Upper lobe of right lung (tissue), 1 donor: ENCODE results near the gene SSPN. TPM values are rescaled to one million over a fixed set of nuclear protein-coding genes. Genes with fewer than 3 reads are reported as not detected.

ENCODE experiments used
- ATAC-seq: fragments of 200-7000 bp; cut with Tn5 transposase; one replicate; pipeline ENCODE4 v1.9.1; 2020; ENCODE audit warnings: mild to moderate bottlenecking, moderate library complexity
- DNase-seq: peaks from one replicate; pipeline ENCODE4 v3.0.0-alpha.2; 2020
- H3K27ac ChIP-seq: fragments of 200-600 bp; one replicate; pipeline ENCODE4 v1.8.0; 2022
- H3K27me3 ChIP-seq: fragments of 200-600 bp; one replicate; pipeline ENCODE4 v1.8.0; 2022; ENCODE audit warnings: mild to moderate bottlenecking
- H3K36me3 ChIP-seq: fragments of 200-600 bp; one replicate; pipeline ENCODE4 v1.8.0; 2022
- H3K4me1 ChIP-seq: fragments of 200-600 bp; one replicate; pipeline ENCODE4 v1.8.0; 2022
- H3K4me3 ChIP-seq: fragments of 200-600 bp; one replicate; pipeline ENCODE4 v1.8.0; 2022; ENCODE audit warnings: mild to moderate bottlenecking
- H3K9me3 ChIP-seq: fragments of 200-600 bp; one replicate; pipeline ENCODE4 v1.8.0; 2022
- CTCF ChIP-seq: fragments of 200-600 bp; IDR thresholded peaks from one replicate; pipeline ENCODE4 v1.8.0; 2022; ENCODE audit warnings: antibody characterized with exemption
- intact Hi-C: fragments of 100-400 bp; cut with DNase I; formaldehyde crosslinking; loops from one replicate; pipeline ENCODE4 v1.11.0; 2022
- total RNA-seq: library from RNA; stranded (reverse); fragmentation: NEBNext Ultra II Directional; extraction: Animal tissue kit (Norgen Biotek cat#: 25700); gene quantifications from one replicate; pipeline ENCODE4 v1.2.1, GENCODE V29; 2021
- donor health status: DM: no; HTN: yes; CAD: no; lungs with severe emphysema.

The SSPN gene
- total RNA-seq, 1 donor from 2014 or later = 15.6 TPM

GRCh38 chr12:26162905-26163304 lies 32.5 kb upstream of the SSPN start:
- no peak for TF ChIP-seq CTCF
- no peak overlapping the region for H3K4me3 ChIP-seq
- H3K9me3 ChIP-seq = no peaks in the 10 kb centered on the region
- H3K4me1 ChIP-seq = no peaks in the 10 kb centered on the region
- no peak for ATAC-seq
- intact Hi-C loops = no loop called here
- H3K27me3 ChIP-seq = peaks cover 4% of the 10 kb centered on the region
- H3K27ac ChIP-seq = no peak overlapping the region
- H3K36me3 ChIP-seq = no peaks in the 10 kb centered on the region
- DNase-seq = no peak

GRCh38 chr12:26164118-26164517 lies 31.3 kb upstream of the SSPN start:
- Histone ChIP-seq H3K4me3 (no peak overlapping the region), H3K27ac (no peak overlapping the region), H3K36me3 (no peaks in the 10 kb centered on the region), H3K27me3 (peaks cover 4% of the 10 kb centered on the region), H3K4me1 (no peaks in the 10 kb centered on the region), H3K9me3 (no peaks in the 10 kb centered on the region)
- ATAC-seq = no peak
- DNase-seq = no peak
- intact Hi-C loops = no loop called here
- no peak for TF ChIP-seq CTCF

GRCh38 chr12:26172013-26172412 lies 23.4 kb upstream of the SSPN start:
- Histone ChIP-seq H3K4me1 (no peaks in the 10 kb centered on the region), H3K36me3 (no peaks in the 10 kb centered on the region), H3K9me3 (no peaks in the 10 kb centered on the region), H3K27ac (no peak overlapping the region), H3K27me3 (no peaks in the 10 kb centered on the region), H3K4me3 (no peak overlapping the region)
- TF ChIP-seq CTCF = no peak
- intact Hi-C loops = no loop called here
- no peak for ATAC-seq
- DNase-seq = no peak

- no peak for TF ChIP-seq CTCF
- ATAC-seq (no peak), DNase-seq (no peak)
- Histone ChIP-seq H3K9me3 (no peaks in the 10 kb centered on the region), H3K36me3 (no peaks in the 10 kb centered on the region), H3K27me3 (no peaks in the 10 kb centered on the region), H3K4me3 (no peak overlapping the region), H3K4me1 (no peaks in the 10 kb centered on the region), H3K27ac (no peak overlapping the region)
- intact Hi-C loops = no loop called here
These were observed 22.8 kb upstream of the SSPN start for GRCh38 chr12:26172539-26172938.

- no peak for DNase-seq
- no peak overlapping the region for H3K4me3 ChIP-seq
- no peak for ATAC-seq
These were observed 22.3 kb upstream of the SSPN start for GRCh38 chr12:26172946-26173552.

More at GRCh38 chr12:26172946-26173552, 22.3 kb upstream of the SSPN start:
- H3K36me3 ChIP-seq = no peaks in the 10 kb centered on the region
- no peaks in the 10 kb centered on the region for H3K27me3 ChIP-seq
- no peak for TF ChIP-seq CTCF
- H3K4me1 ChIP-seq = no peaks in the 10 kb centered on the region
- intact Hi-C loops = no loop called here
- no peaks in the 10 kb centered on the region for H3K9me3 ChIP-seq
- no peak overlapping the region for H3K27ac ChIP-seq
